ENCODE measurements around the gene PALM.

DNA sequence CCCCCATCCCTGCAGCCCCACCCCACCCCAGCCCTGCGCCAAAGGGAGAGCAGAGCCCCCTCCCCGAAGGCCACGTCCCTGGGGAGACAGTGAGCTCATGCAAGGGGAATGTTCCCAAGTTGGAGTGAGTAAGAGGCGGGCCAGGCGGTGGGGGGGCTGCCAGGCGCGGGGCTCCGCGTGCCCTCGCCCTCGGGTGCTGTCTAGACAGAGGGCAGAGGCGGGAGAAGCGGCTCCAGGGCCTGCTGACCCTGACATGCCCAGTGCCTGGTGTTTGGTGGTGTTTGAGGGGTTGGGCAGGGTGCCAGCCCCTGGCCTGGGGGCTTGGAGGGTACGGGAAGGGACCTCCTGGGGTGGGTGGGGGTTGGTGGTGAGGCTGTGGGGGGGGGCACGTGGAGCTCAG, 31.5 kb upstream of the PALM start:
- TF ChIP-seq MYC (IDR thresholded peaks at IDR 0.05; ENCODE audit: low read depth, low read length) (no peak), MYC (CRISPR knock-in tag; IDR thresholded peaks at IDR 0.05; ENCODE audit: borderline replicate concordance, low read depth) (no peak), CTCF (IDR thresholded peaks at IDR 0.05 in 2 of 3, conservative IDR thresholded peaks at IDR 0.05 in 1 of 3; ENCODE audit: insufficient read depth in 2 of 3, low read depth in 1 of 3, low read length in 3 of 3) (no peak), ZNF766 (CRISPR knock-in tag; conservative IDR thresholded peaks at IDR 0.05) (no peak), GTF2A2 (tag; IDR thresholded peaks at IDR 0.05) (no peak), POLR2AphosphoS5 (IDR thresholded peaks at IDR 0.05; ENCODE audit: control insufficient read depth, insufficient read depth, low read depth, low read length) (no peak), EP300 (IDR thresholded peaks at IDR 0.05; ENCODE audit: low read length) (no peak), PHF21A (IDR thresholded peaks at IDR 0.05; ENCODE audit: borderline replicate concordance, low read depth) (no peak), FOXA3 (CRISPR knock-in tag; conservative IDR thresholded peaks at IDR 0.05 in 1 of 2, IDR thresholded peaks at IDR 0.05 in 1 of 2) (no peak), WHSC1 (IDR thresholded peaks at IDR 0.05; ENCODE audit: low read length) (no peak)
- TF ChIP-seq, protein P1, sequence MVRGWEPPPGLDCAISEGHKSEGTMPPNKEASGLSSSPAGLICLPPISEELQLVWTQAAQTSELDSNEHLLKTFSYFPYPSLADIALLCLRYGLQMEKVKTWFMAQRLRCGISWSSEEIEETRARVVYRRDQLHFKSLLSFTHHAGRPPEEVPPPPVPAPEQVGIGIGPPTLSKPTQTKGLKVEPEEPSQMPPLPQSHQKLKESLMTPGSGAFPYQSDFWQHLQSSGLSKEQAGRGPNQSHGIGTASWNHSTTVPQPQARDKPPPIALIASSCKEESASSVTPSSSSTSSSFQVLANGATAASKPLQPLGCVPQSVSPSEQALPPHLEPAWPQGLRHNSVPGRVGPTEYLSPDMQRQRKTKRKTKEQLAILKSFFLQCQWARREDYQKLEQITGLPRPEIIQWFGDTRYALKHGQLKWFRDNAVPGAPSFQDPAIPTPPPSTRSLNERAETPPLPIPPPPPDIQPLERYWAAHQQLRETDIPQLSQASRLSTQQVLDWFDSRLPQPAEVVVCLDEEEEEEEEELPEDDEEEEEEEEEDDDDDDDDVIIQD (CRISPR knock-in tag; IDR thresholded peaks at IDR 0.05): no peak

All from K562 (cell line).